HuH-7 (cell line): Measurements from ENCODE around the gene GRIN2B.

Experiments used
- DNase-seq: peaks from one replicate; pipeline ENCODE4 v3.0.0; 2011; ENCODE audit warnings: low spot score

Gene GRIN2B

DNA sequence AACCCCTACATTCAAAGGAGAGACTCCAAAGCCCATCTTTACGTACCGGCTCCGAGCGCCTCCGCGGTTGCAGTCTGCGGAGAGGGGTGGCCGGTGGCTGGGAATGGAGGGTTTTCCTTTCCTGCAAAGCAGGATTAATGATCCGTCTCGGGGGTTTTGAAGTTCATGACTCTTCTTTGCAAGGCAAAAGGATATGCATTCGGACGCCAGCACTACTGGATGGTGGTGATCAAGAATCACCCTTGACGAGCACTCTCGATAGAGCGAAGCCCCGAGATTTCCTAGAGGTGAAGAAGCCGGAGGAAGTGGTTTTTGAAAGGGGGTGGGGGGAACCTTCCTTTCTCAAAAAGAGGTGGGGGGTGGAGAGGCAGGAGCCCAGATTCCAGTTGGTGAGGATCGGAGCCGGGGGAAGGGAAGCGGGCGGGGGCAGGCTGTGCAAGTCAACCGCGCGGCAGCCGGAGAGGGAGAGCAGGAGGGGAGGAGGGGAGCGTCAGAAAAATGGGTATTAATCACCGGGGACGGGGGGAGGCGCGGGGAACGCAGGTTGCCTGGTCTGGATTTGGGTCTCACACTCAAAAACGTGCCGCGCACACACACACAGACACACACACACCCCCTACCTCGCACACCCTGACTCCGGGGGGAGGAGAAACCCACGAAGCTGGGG lies at the start of gene GRIN2B:
GRIN2B (minus strand) TSS at position 307 of the 667 bp plus-strand sequence. CDS start 115,394 bp downstream, outside the sequence.
- DNase-seq, result no peak

DNA sequence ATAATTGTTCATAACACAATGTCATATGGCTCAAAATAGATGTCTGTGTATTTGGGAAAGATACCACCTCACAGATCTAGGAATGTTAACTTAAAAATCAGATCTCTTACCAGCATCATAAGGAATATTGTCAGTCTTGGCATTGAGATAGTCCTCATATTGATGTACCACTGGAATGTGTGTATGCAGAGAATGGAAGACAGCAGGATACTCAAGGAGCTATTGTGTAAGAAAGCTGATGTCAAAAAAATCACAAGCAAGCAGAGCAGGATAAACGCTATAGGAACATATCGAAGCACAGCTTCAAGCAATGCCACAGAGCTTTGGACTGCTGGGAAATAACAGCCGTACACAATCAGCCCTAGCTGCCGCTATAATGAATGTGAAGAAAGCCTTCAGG lies 45.1 kb upstream of the GRIN2B start:
- no peak for DNase-seq

- no peak for DNase-seq
Observed at GRCh38 chr12:14024591-14024990, 43.2 kb upstream of the GRIN2B start.

GRCh38 chr12:14018080-14018479 lies 36.7 kb upstream of the GRIN2B start:
- DNase-seq, result no peak

DNA sequence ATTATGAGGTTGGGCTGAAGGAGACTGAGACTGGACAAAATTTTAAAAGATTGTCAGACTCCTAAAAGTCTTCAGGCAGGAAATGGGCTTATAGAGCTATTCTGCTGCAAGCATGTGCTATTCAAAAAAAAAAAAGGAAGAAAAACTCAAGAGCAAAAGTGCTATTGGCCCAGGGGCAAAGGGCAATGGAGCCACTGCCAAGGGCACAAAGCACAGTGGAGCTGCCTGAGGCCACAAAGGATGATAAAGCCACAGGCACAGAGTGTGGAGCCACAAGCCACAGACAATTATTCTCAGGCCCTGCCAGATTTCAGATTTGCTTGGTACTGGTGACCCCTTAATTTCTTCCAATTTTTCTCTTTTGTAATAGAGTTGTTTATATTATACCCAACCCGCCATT lies 29.6 kb upstream of the GRIN2B start:
- DNase-seq, result no peak

DNA sequence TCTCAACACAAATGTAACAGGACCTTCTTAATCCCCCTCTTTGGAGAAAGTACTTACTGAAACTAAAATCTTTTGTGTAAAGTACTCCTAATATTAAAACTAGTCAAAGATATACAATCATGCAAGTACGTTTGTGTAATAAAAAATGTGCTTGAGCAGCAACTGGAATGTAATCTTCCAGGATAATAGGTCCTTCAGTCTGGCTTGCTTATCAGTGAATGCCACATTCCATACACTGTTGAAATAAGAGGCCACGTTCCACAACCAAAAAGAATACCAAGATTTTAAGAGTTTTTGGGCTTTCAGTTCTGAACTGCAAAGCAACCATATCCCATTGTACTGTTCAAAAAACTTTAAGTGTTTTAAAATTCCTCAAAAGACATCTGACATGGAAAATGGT lies 26.2 kb upstream of the GRIN2B start:
- DNase-seq, result no peak

DNA sequence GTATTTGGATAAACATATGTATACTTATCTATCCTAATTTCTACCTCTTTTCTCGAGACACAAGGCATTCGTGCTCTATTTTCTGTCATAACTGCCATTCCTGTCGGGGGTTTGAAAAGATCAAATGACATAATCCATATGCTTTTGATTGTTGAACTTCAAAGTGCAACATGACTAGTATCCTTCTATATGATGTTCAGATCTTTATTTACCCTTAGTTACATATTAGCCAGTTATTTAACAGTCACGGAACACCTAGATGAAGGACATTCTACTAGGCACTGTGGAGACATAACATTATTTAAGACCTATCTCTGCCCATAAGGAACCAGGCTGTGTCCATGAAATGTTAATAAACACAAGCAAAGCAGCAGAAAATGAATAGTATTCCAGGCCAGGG lies 11.2 kb upstream of the GRIN2B start:
- DNase-seq, result no peak

DNA sequence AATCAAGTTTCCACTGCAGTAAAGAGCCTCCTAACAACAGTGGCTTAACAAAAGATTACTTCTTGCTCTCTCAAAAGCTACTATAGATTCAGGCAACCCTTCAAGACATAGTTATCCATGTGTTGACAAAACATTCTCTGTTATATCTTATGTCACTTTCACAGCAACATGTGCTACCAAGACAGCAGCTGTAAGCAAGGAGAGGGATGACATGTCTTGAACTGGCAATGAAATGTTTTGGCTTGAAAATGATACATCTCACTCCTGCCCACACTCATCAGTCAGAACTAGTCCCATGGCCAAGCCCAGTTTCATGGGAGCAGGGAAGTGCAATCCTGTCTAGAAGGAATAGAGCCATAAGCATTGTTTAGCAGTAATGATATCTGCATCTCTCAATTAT lies 10.7 kb upstream of the GRIN2B start:
- DNase-seq, result no peak

DNA sequence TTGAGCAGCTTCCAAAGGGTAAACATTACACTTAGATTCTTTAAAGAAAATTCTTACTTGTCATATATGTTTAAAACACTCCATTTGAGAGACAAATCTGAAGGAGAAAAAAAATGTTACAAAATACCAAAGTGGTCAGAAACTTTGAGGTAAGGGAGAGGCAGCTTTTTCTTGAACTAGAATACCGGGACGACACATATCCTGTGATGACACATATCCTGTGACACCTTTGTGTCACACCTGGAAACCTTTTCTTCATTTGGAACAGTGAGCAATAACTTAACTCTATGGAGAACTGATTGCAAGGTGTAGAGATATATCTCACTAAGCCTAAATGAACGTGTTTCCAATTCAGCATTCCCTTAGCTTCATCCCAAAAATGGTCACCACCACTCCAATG lies 4.6 kb upstream of the GRIN2B start:
- no peak for DNase-seq

- DNase-seq, result no peak
Observed at GRCh38 chr12:13981990-13982389, 588 bp upstream of the GRIN2B start.

- no peak for DNase-seq
Observed at GRCh38 chr12:13980538-13981295, 685 bp downstream of the GRIN2B start.

- no peak for DNase-seq
Observed at GRCh38 chr12:13979772-13980378, 1.5 kb downstream of the GRIN2B start.

- DNase-seq, result no peak
Observed at GRCh38 chr12:13978876-13979275, 2.5 kb downstream of the GRIN2B start.

- DNase-seq, result no peak
Observed at GRCh38 chr12:13976880-13977279, 4.5 kb downstream of the GRIN2B start.

DNA sequence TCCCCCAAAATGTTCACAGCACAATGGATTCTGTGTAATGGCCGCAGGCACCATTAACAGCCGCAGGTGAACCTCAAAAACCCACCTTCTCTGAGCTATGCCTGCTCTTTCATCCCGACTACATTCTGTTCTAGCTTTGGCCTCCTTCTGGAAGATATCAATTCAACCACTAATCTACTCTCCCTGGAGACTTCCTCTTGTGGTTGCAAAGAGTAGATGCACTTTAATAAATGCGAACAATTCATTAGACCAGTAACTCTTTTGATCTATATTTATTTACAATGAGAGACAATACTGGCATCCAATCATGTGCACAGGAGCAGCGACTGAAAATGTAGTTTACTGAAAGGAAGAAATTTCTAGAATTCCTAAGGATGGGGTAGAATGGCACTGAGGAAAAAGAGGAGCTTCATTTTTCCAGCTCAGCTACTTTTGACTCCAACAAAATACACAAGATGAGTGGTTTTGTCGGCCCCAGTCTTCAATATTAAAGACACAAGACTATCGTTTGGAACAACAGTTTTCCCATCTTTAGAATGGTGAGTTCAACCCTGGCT lies 5.3 kb downstream of the GRIN2B start:
- no peak for DNase-seq

- DNase-seq, result no peak
Observed at GRCh38 chr12:13973996-13974395, 7.4 kb downstream of the GRIN2B start.

- no peak for DNase-seq
Observed at GRCh38 chr12:13970803-13971202, 10.6 kb downstream of the GRIN2B start.

DNA sequence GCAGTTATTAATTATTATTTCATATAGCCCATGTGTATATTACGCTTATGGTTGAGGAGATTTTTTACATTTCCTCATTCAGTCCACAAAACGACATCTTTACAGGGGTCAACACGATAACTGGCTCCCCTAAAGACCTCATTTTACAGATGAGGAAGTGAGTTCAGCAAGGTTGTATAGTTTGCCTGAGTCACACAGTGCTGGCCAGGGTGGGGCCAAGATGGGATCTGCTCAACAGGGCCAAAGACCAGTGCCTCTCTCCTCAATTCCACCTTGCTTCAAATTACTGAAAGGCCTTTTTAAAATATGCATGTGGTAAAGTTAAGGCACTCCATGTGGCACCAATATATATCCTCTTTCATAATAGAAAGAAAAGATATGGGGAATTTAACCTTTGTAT lies 13.1 kb downstream of the GRIN2B start:
- no peak for DNase-seq

DNA sequence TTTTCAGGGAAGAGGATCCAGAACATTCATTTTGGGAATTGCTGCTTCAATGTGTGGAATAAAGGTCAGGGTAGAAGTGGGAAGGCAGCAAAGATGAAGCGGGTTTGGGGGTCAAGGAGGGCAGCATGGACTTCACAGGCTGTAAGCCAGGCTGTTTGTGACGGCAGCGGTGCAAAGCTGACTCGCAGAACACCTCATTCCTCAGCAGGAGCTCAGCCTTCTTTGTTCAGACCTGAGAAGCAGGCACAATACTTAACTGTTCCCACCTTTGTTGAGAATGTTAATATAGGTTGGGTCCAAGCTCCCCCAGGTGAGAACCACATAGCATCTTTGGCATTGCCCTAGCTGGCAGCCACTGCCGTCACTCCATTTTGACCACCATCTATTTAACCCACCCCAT lies 16.7 kb downstream of the GRIN2B start:
- DNase-seq, result no peak

DNA sequence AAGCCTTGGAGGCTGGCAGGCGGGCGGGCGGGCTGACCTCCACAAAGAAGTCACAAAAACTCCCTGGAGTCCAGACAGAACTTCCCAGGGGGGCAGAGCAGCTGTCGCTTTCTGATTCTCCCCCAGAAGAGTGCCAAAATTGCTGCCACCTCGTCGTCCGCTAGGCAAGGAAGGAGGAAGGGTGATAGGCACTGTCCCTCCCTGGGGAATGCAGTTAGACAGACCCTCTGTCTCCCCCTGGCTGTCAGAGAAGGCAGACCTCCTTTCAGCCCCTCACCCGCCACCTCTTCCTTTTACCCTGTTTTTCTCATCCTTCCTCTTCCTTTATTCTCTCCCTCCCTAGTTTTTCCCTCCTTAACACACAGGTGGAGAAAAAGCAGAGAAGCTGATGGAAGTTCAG lies 18.7 kb downstream of the GRIN2B start:
- peak; percentile 45 for DNase-seq

DNA sequence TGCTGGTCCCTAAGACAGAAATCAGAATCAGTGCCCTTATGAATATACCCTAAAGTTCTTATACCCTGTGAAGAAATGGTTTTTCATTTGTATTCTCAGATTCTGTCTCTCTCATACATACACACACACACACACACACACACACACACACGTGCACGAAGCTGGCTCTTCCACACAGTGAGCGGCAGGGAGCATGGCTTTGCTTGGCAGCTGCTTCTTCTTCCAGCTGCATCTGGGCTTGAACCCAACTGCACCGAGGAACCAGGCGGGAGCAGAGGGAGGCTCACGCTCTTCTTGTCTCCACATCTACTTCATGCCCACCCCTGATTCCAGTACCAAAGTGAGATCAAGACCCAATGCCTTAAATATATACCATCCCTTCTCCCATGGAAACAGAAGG lies 19.4 kb downstream of the GRIN2B start:
- no peak for DNase-seq

- no peak for DNase-seq
Observed at GRCh38 chr12:13959131-13959723, 22.2 kb downstream of the GRIN2B start.

DNA sequence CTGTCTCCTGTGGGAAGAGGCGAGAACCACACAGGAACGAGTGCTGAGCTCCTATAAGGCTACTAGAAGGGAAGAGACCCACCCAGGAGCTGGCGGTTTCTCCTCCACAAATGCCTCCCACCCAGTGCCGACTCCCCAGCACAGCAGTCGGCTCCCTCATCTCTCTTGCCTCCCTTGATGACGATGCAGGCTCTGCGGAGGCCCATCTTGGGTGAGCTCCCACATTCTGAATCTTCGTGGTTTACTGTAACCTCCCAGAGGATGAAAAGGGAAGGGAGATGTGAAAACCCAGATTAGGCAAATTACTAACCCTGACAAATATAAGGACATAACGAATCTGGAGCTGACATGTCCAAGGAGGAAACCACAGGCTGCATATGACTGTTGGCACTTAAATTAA lies 23.8 kb downstream of the GRIN2B start:
- DNase-seq, result no peak
